ENCODE data around the gene RPL37A. TPM values are rescaled to one million over a fixed set of nuclear protein-coding genes. Genes with fewer than 3 reads are reported as not detected.

The RPL37A gene
- total RNA-seq, 1 donor from 2014 or later, result 2,608 TPM

DNA sequence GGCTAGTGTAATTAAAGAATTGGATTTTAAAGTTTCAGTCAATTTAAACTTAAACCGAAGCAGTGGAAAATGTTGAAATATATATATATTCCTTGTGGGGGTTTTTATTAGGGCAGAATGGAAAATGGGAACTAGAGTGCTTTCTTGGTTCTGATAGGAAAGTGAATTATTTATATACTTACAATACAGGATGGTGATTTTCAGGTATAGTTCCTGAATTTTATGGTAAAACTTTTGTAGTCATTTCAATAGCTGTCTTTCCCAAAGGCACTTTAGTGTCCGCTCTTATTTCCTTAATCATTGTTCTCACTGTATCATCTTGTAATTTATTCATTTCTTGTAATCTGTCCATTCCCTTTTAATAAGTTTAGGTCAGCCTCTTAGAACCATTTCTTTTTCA, 1.9 kb downstream of the RPL37A start:
- H3K36me3 Mint-ChIP-seq (ENCODE audit: unreplicated experiment), result peaks cover 51% of the 10 kb centered on the region
- TF ChIP-seq, protein P1, sequence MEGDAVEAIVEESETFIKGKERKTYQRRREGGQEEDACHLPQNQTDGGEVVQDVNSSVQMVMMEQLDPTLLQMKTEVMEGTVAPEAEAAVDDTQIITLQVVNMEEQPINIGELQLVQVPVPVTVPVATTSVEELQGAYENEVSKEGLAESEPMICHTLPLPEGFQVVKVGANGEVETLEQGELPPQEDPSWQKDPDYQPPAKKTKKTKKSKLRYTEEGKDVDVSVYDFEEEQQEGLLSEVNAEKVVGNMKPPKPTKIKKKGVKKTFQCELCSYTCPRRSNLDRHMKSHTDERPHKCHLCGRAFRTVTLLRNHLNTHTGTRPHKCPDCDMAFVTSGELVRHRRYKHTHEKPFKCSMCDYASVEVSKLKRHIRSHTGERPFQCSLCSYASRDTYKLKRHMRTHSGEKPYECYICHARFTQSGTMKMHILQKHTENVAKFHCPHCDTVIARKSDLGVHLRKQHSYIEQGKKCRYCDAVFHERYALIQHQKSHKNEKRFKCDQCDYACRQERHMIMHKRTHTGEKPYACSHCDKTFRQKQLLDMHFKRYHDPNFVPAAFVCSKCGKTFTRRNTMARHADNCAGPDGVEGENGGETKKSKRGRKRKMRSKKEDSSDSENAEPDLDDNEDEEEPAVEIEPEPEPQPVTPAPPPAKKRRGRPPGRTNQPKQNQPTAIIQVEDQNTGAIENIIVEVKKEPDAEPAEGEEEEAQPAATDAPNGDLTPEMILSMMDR (IDR thresholded peaks at IDR 0.05), result no peak
- no peaks in the 10 kb centered on the region for H3K9me3 Mint-ChIP-seq (ENCODE audit: unreplicated experiment)
- H3K27ac Mint-ChIP-seq (ENCODE audit: unreplicated experiment), result peak overlapping the region; percentile 92
- peak overlapping the region; percentile 95 for H3K4me3 Mint-ChIP-seq (ENCODE audit: unreplicated experiment)
- no peak for DNase-seq (ENCODE audit: extremely low spot score, unreplicated experiment)
- peaks cover 50% of the 10 kb centered on the region for H3K4me1 Mint-ChIP-seq (ENCODE audit: unreplicated experiment)
- no peaks in the 10 kb centered on the region for H3K27me3 Mint-ChIP-seq (ENCODE audit: unreplicated experiment)

DNA sequence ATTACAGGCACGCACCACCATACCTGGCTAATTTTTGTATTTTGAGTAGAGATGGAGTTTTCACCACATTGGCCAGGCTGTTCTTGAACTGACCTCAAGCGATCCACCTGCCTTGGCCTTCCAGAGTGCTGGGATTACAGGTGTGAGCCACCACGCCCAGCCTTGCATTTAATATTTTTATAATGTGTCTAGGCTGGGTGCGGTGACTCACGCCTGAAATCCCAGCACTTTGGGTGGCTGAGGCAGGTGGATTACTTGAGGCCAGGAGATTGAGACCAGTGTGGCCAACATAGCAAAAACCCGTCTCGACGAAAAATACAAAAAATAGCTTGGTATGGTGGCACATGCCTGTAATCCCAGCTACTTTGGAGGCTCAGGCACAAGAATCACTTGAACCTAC, 3.2 kb downstream of the RPL37A start:
- H3K4me3 Mint-ChIP-seq (ENCODE audit: unreplicated experiment), result no peak overlapping the region
- H3K27ac Mint-ChIP-seq (ENCODE audit: unreplicated experiment), result no peak overlapping the region
- H3K4me1 Mint-ChIP-seq (ENCODE audit: unreplicated experiment), result peaks cover 44% of the 10 kb centered on the region
- H3K36me3 Mint-ChIP-seq (ENCODE audit: unreplicated experiment), result peaks cover 59% of the 10 kb centered on the region
- H3K9me3 Mint-ChIP-seq (ENCODE audit: unreplicated experiment), result no peaks in the 10 kb centered on the region
- no peaks in the 10 kb centered on the region for H3K27me3 Mint-ChIP-seq (ENCODE audit: unreplicated experiment)
- DNase-seq (ENCODE audit: extremely low spot score, unreplicated experiment), result no peak
- TF ChIP-seq, protein P1 (IDR thresholded peaks at IDR 0.05), result no peak

DNA sequence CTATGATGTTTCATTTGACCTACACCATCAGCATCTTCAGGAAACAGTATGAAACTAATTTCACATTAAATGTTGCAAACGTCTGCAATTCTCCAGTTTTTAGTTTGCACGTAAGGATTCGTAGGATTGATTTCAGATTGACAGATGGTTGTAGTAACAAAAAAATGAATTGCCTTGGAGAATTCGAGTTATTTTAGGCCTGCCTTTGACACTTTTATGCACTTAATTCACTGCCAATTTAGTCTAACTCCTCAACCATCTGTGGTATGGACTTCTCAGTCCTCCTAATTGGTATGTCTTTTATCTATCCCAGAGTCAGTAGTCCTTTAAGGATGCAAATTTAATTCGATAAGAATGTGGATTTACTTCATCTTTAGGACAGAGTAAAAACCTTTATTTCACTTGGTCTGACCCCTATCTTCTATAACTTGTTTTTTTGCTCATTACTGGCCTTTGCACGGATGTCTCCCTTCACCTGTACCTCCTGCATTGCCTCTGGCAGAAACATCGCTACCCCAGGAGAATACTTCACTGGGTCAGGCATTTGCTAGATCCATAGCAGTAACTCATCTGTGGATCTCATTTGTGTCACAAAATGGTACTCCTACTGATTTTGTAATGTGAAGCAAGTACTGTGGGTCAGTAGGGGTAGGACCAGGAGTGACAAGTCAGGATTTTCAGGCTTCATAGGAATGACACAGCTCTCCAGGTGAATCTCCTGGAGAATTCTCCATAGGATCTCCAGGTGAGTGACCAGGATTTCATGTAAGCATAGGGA, 3.9 kb downstream of the RPL37A start:
- TF ChIP-seq, protein P1 (IDR thresholded peaks at IDR 0.05), result no peak
- no peak overlapping the region for H3K4me3 Mint-ChIP-seq (ENCODE audit: unreplicated experiment)
- H3K9me3 Mint-ChIP-seq (ENCODE audit: unreplicated experiment), result no peaks in the 10 kb centered on the region
- no peak for DNase-seq (ENCODE audit: extremely low spot score, unreplicated experiment)
- H3K27me3 Mint-ChIP-seq (ENCODE audit: unreplicated experiment), result no peaks in the 10 kb centered on the region
- peaks cover 61% of the 10 kb centered on the region for H3K36me3 Mint-ChIP-seq (ENCODE audit: unreplicated experiment)
- peak overlapping the region; percentile 16 for H3K27ac Mint-ChIP-seq (ENCODE audit: unreplicated experiment)
- peaks cover 39% of the 10 kb centered on the region for H3K4me1 Mint-ChIP-seq (ENCODE audit: unreplicated experiment)

DNA sequence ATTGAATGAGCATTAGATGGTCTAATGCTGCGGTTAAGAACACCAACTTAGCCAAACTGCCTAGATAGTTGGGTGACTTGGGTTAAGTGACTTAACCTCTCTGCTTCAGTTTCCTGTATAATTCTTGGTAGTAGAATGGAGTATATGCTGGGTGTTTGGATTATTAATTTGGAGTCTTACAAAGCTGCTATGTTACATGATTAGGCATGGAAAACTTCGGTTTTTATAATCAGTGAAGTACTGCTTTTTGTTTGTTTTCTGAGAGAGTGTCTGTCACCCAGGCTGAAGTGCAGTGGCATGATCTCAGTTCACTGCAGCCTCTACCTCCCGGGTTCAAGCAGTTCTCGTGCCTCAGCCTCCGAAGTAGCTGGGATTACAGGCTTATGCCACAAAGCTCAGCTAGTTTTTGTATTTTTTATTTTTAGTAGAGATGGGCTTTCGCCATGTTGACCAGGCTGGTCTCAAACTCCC, 4.5 kb downstream of the RPL37A start:
- DNase-seq (ENCODE audit: extremely low spot score, unreplicated experiment), result no peak
- Mint-ChIP-seq H3K4me3 (ENCODE audit: unreplicated experiment) (no peak overlapping the region), H3K36me3 (ENCODE audit: unreplicated experiment) (peaks cover 64% of the 10 kb centered on the region), H3K4me1 (ENCODE audit: unreplicated experiment) (peaks cover 32% of the 10 kb centered on the region), H3K9me3 (ENCODE audit: unreplicated experiment) (no peaks in the 10 kb centered on the region), H3K27me3 (ENCODE audit: unreplicated experiment) (no peaks in the 10 kb centered on the region), H3K27ac (ENCODE audit: unreplicated experiment) (no peak overlapping the region)
- TF ChIP-seq, protein P1 (IDR thresholded peaks at IDR 0.05), result no peak

DNA sequence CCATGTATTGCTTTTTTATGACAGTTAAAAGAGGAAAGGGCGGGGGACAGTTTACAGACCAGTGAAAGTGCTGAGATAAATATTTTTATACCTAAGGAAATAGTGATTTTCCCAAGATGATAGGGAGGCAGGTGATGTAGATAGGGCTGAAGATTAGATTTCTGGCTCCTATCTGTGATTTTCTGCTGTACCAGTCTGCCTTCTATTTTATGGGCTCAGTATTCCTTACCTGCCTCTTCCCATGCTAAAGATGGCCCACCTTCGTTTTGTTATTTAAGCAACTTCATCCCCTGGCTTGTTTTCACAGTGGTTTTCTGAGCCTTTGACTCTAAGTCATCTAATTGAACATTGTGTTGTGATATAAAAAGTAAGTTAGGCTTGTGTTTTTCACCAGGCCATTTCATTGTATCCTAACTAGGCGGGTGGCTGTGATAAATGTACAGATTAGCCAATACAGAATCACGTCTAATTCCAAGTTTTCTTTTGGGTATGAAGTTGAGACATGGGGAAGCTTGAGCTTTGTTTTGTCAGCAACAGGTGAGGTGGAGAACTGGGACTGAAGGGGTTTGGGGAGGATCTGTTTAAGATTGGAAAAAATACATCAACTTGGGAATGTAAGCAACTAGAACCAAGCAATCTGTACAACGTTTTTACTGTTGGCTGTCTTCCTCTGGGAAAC, 5.2 kb downstream of the RPL37A start:
- DNase-seq (ENCODE audit: extremely low spot score, unreplicated experiment), result no peak
- Mint-ChIP-seq H3K27ac (ENCODE audit: unreplicated experiment) (peak overlapping the region; percentile 33), H3K4me1 (ENCODE audit: unreplicated experiment) (peaks cover 31% of the 10 kb centered on the region), H3K27me3 (ENCODE audit: unreplicated experiment) (no peaks in the 10 kb centered on the region), H3K9me3 (ENCODE audit: unreplicated experiment) (no peaks in the 10 kb centered on the region), H3K4me3 (ENCODE audit: unreplicated experiment) (no peak overlapping the region), H3K36me3 (ENCODE audit: unreplicated experiment) (peaks cover 64% of the 10 kb centered on the region)
- TF ChIP-seq, protein P1 (IDR thresholded peaks at IDR 0.05), result no peak
